H1 (cell line): Measurements from ENCODE around the gene DDN. TPM values are rescaled to one million over a fixed set of nuclear protein-coding genes. Genes with fewer than 3 reads are reported as not detected.

Experiments used
- CEBPB ChIP-seq: IDR thresholded peaks from 2 replicates; pipeline ENCODE4 v1.6.1; 2012; ENCODE audit warnings: low read depth, low read length
- CHD1 ChIP-seq: IDR thresholded peaks from 2 replicates; pipeline ENCODE4 v1.6.1; 2012; ENCODE audit warnings: low read depth, low read length, improper control_type of control experiment
- CTBP2 ChIP-seq: IDR thresholded peaks from 2 replicates; pipeline ENCODE4 v1.7.0; 2011; ENCODE audit warnings: borderline replicate concordance, mild to moderate bottlenecking, moderate library complexity, mixed read lengths, low read length; ENCODE audit not compliant: insufficient read depth, insufficient read length
- EGR1 ChIP-seq: IDR thresholded peaks from 2 replicates; pipeline ENCODE4 v1.6.1; 2011; ENCODE audit warnings: low read depth, low read length, borderline replicate concordance
- EP300 ChIP-seq, 2 experiments: IDR thresholded peaks; 1 replicate in 1 of 2; 2 replicates in 1 of 2; pipeline ENCODE4 v1.6.1; 2011 to 2012; ENCODE audit warnings: low read depth in 2 of 2, low read length in 2 of 2, mild to moderate bottlenecking in 2 of 2, borderline replicate concordance in 1 of 2, inconsistent platforms in 1 of 2, moderate library complexity in 1 of 2
- GABPA ChIP-seq: IDR thresholded peaks from 2 replicates; pipeline ENCODE4 v1.6.1; 2011; ENCODE audit warnings: mild to moderate bottlenecking, low read length, moderate library complexity, borderline replicate concordance; ENCODE audit not compliant: insufficient read depth
- JUN ChIP-seq: IDR thresholded peaks from 2 replicates; pipeline ENCODE4 v1.6.1; 2011; ENCODE audit warnings: low read depth, mild to moderate bottlenecking, improper control_type of control experiment, low read length
- JUND ChIP-seq: IDR thresholded peaks from 2 replicates; pipeline ENCODE4 v1.6.1; 2011; ENCODE audit warnings: mild to moderate bottlenecking, improper control_type of control experiment, low read length
- KDM1A ChIP-seq: fragments of 200-600, 300-600 bp; sonication (generic); IDR thresholded peaks from 2 replicates; pipeline ENCODE4 v1.7.1; 2016; ENCODE audit warnings: mild to moderate bottlenecking, low read length, borderline replicate concordance
- KDM5A ChIP-seq: fragments of 200-600 bp; IDR thresholded peaks from 2 replicates; pipeline ENCODE4 v1.7.1; 2012; ENCODE audit warnings: mild to moderate bottlenecking, low read length, inconsistent platforms, mixed read lengths
- NRF1 ChIP-seq: IDR thresholded peaks from 2 replicates; pipeline ENCODE4 v1.6.1; 2011; ENCODE audit warnings: mild to moderate bottlenecking, low read depth, low read length, improper control_type of control experiment
- POU5F1 ChIP-seq: IDR thresholded peaks from 2 replicates; pipeline ENCODE4 v1.6.1; 2011; ENCODE audit warnings: low read depth, mild to moderate bottlenecking, low read length, moderate library complexity
- RNF2 ChIP-seq: fragments of 200-900, 300-1000 bp; sonication (generic); IDR thresholded peaks from 2 replicates; pipeline ENCODE4 v1.7.1; 2016; ENCODE audit warnings: borderline replicate concordance, low read depth, mild to moderate bottlenecking, antibody characterized with exemption, low read length; ENCODE audit not compliant: poor library complexity, severe bottlenecking; ENCODE audit errors: missing control alignments
- SAP30 ChIP-seq: fragments of 300-600 bp; sonication (generic); IDR thresholded peaks from 2 replicates; pipeline ENCODE4 v1.7.1; 2012; ENCODE audit warnings: low read length, moderate library complexity, mild to moderate bottlenecking, inconsistent platforms; ENCODE audit not compliant: insufficient read depth, insufficient replicate concordance
- SIN3A ChIP-seq, 2 experiments: IDR thresholded peaks in 1 of 2; conservative IDR thresholded peaks in 1 of 2; 2 replicates each; pipeline ENCODE4 v1.6.1; 2011 to 2012; ENCODE audit warnings: low read length in 2 of 2, improper control_type of control experiment in 1 of 2, low read depth in 1 of 2, mild to moderate bottlenecking in 1 of 2
- SIRT6 ChIP-seq: IDR thresholded peaks from one replicate; pipeline ENCODE4 v1.7.1; 2012; ENCODE audit warnings: low read length, inconsistent platforms
- TCF12 ChIP-seq: IDR thresholded peaks from 2 replicates; pipeline ENCODE4 v1.6.1; 2011; ENCODE audit warnings: low read depth, mild to moderate bottlenecking, low read length
- ZNF274 ChIP-seq: IDR thresholded peaks from 2 replicates; pipeline ENCODE4 v1.7.0; 2012; ENCODE audit warnings: low read length, borderline replicate concordance; ENCODE audit errors: extremely low read depth
- polyA plus RNA-seq, 7 experiments: library from polyadenylated mRNA; depleted of rRNA in 3 of 7; stranded (reverse) in 5 of 7; unstranded in 2 of 7; fragments of >200 nt in 5 of 7; fragments of 200-250 nt in 2 of 7; gene quantifications; 1 replicate in 5 of 7; 2 replicates in 1 of 7; 4 replicates in 1 of 7; pipeline versions ENCODE4 v1.2.1 to v1.2.3, GENCODE V29; 2011 to 2013; ENCODE audit warnings: missing spikeins in 2 of 7, mixed read lengths in 2 of 7
- total RNA-seq: library from RNA; stranded (reverse); fragmentation: NEBNext Ultra II Directional; extraction: Animal tissue kit (Norgen Biotek cat#: 25700); gene quantifications from 2 replicates; pipeline ENCODE4 v1.2.1, GENCODE V29; 2021
- TF ChIP-seq, protein P1 (sequence below), 3 experiments: IDR thresholded peaks; 1 replicate in 2 of 3; 2 replicates in 1 of 3; pipeline versions ENCODE4 v1.5.1 to v1.6.1; 2011; ENCODE audit warnings: low read length in 3 of 3, mild to moderate bottlenecking in 3 of 3, inconsistent platforms in 2 of 3, low read depth in 1 of 3, moderate library complexity in 1 of 3; ENCODE audit not compliant: insufficient read depth in 1 of 3; ENCODE audit errors: control extremely low read depth in 1 of 3
- TF ChIP-seq, protein P2 (sequence below): IDR thresholded peaks from 2 replicates; pipeline ENCODE4 v1.6.1; 2012; ENCODE audit warnings: low read length, inconsistent platforms

Gene DDN
- total and polyA plus RNA-seq, 2 of the 8 experiments (the other 6 are each of a cell fraction or from before 2014, with no cell fraction given) = 0.14 to 0.30 TPM

DNA sequence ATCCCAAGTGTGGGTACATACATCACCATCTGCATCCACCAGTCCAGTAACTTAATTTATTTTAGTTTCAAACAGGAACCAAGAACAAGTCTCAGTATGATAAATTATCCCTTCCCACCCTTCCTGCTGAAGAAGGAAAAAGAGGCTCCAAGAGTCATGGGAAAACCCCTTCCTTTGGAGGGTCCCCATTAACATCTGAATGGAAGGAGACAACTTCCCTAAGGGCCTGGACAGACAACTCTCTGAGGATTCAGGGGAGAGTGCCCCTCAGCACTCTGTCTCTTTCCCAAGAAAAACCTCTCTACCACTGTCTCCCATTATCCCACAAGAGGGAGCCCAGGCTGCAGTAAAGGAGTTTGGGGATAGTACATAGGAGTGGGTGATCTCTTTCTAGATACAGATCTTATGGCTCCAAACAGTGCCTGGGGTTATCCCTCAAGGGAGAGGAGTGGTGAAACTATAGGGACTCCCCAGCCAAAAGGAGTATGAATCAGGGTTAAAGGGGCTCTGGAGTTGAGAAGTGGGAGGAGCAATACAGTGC, 33.8 kb downstream of the DDN start (continued):
- TF ChIP-seq, protein P1, sequence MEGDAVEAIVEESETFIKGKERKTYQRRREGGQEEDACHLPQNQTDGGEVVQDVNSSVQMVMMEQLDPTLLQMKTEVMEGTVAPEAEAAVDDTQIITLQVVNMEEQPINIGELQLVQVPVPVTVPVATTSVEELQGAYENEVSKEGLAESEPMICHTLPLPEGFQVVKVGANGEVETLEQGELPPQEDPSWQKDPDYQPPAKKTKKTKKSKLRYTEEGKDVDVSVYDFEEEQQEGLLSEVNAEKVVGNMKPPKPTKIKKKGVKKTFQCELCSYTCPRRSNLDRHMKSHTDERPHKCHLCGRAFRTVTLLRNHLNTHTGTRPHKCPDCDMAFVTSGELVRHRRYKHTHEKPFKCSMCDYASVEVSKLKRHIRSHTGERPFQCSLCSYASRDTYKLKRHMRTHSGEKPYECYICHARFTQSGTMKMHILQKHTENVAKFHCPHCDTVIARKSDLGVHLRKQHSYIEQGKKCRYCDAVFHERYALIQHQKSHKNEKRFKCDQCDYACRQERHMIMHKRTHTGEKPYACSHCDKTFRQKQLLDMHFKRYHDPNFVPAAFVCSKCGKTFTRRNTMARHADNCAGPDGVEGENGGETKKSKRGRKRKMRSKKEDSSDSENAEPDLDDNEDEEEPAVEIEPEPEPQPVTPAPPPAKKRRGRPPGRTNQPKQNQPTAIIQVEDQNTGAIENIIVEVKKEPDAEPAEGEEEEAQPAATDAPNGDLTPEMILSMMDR (IDR thresholded peaks at IDR 0.05; ENCODE audit: control extremely low read depth in 1 of 3, insufficient read depth in 1 of 3, low read depth in 1 of 3, low read length in 3 of 3) = peak in 2 of 3 experiments; percentile 55 to 62; a peak in 3 of 4 replicates
- TF ChIP-seq EP300 (IDR thresholded peaks at IDR 0.05; ENCODE audit: borderline replicate concordance in 1 of 2, low read depth in 2 of 2, low read length in 2 of 2) (peak in 1 of 2 experiments; percentile 70; a peak in 1 of 3 replicates), GABPA (no peak), EGR1 (peak; percentile 36; the same call in 1 of the 2 replicates), JUND (no peak), CTBP2 (no peak), KDM1A (no peak), CHD1 (no peak), CEBPB (no peak), TCF12 (no peak), SIN3A (conservative IDR thresholded peaks at IDR 0.05 in 1 of 2, IDR thresholded peaks at IDR 0.05 in 1 of 2; ENCODE audit: low read depth in 1 of 2, low read length in 2 of 2) (no peak), JUN (no peak), RNF2 (no peak), KDM5A (no peak), NRF1 (no peak), SIRT6 (no peak), POU5F1 (0 out of 2 replicates have a peak, but pooled peaks have one; percentile 48), SAP30 (no peak), ZNF274 (no peak)
- TF ChIP-seq, protein P2, sequence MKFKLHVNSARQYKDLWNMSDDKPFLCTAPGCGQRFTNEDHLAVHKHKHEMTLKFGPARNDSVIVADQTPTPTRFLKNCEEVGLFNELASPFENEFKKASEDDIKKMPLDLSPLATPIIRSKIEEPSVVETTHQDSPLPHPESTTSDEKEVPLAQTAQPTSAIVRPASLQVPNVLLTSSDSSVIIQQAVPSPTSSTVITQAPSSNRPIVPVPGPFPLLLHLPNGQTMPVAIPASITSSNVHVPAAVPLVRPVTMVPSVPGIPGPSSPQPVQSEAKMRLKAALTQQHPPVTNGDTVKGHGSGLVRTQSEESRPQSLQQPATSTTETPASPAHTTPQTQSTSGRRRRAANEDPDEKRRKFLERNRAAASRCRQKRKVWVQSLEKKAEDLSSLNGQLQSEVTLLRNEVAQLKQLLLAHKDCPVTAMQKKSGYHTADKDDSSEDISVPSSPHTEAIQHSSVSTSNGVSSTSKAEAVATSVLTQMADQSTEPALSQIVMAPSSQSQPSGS = no peak; the same call in 1 of the 2 replicates
- TF ChIP-seq, all 59 proteins: peak for 8
